ENCODE data around the gene FCER2.

DNA sequence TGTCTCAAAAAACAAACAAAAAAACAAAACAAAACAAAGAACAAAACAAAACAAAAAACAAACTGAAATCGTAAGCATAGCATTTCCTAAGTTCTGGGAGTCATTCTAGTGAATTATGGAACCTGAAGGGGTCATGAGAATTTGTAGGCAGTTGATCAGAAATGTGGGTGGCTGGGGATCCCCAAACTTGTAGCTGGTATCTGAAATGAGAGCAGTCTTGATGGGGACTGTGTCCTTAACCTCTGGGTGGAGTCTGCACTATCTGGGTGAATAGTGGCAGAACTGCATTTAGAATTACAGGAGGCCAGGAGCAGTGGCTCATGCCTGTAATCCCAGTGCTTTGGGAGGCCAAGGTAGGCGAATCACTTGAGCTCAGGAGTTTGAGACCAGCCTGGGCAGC is 23.9 kb upstream of the FCER2 start:
- no peak for TF ChIP-seq POLR2AphosphoS5 (IDR thresholded peaks at IDR 0.05; ENCODE audit: low read depth, low read length)
- no peak for TF ChIP-seq TAF1 (IDR thresholded peaks at IDR 0.05; ENCODE audit: borderline replicate concordance, insufficient read depth, low read length)

Data from PFSK-1 (cell line).